ENCODE results near the gene PTPN20. TPM values are rescaled to one million over a fixed set of nuclear protein-coding genes. Genes with fewer than 3 reads are reported as not detected.
"Not testable (repeated sequence)": the region's sequence is repeated elsewhere in the genome, so short reads cannot be mapped to it uniquely, and the experiment has no call there.

PTPN20 gene
- total and polyA plus RNA-seq, 3 donors from 2014 or later: 20.9 to 39.6 (median 23.1) TPM

DNA sequence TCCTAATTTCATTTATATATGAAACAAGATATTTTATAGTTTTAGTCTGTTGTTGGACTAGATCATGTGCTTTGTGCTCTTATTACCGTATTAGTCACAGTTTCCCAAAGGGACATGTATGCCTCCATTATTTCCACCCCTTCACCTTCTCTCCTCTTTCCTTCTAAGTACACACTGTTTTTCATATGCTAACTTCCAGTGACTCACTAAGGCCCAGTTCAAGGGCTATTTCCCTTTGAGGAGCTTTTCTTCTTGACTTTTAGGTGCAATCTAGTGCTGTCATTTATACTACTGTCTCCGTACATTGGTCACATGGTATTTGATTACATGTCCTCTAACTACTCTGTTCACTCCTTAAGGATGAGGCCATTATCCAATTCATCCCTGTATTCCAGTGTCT lies 55.8 kb downstream of the PTPN20 start:
- H3K9me3 ChIP-seq; H3K27ac ChIP-seq; H3K4me3 ChIP-seq; intact Hi-C loops (cut with DNase I; ENCODE audit: low total_unique reads); H3K36me3 ChIP-seq (ENCODE audit: low read depth, missing control alignments); H3K27me3 ChIP-seq; DNase-seq; H3K4me1 ChIP-seq: not testable (repeated sequence)
- WGBS, 2 donors: 100% methylated on average over 1 of the region's 2 CpGs; no CpG with 5 or more reads in 1 of the 2 donors

DNA sequence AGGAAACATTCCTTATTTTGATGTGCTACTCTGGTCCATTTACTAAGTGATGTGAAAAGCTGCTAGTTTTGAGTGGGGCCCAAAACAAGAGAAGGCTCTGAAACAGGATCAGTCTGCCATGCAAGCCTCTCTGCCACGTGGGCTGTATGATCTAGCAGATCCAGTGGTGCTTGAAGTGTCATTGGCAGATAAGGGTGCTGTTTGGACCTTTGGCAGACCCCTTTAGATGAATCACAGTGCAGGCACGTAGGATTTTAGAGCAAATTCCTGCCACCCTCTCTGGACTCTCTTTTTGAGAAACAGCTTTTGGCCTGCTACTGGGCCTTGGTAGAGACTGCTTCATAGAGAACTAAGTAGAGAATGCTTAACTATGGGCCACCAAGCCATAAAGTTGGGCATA lies 69.0 kb downstream of the PTPN20 start:
- H3K4me3 ChIP-seq; H3K4me1 ChIP-seq; intact Hi-C loops (cut with DNase I; ENCODE audit: low total_unique reads); H3K27ac ChIP-seq; H3K27me3 ChIP-seq; DNase-seq; H3K36me3 ChIP-seq (ENCODE audit: low read depth, missing control alignments); H3K9me3 ChIP-seq: not testable (repeated sequence)
- WGBS, 2 donors: no CpG with 5 or more reads among the region's 2 CpGs

DNA sequence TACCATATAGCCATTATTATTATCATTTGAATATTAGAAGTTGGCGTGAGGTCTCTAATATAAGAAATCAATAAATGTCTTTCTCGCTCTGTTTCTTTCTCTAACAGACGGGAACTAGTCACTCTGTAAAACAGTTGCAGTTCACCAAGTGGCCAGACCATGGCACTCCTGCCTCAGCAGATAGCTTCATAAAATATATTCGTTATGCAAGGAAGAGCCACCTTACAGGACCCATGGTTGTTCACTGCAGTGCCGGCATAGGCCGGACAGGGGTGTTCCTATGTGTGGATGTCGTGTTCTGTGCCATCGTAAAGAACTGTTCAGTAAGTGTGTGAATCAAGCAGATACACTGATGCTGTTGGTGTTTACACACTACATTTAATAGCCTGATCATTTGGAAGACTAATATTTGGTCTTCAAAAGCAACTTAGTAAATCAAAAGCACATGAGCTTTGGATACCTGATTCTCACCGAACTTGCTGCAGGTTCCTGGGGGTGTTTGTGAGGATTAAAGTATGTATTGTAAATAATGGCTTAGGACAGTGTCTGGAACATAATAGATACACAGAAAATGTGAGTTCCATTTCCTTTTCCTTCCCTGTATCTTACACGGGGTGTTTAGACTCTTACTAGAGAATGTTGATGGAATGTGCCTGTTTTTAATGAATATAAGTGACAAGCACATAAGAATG lies 76.2 kb downstream of the PTPN20 start:
- H3K27ac ChIP-seq; H3K4me1 ChIP-seq; DNase-seq; intact Hi-C loops (cut with DNase I; ENCODE audit: low total_unique reads); H3K36me3 ChIP-seq (ENCODE audit: low read depth, missing control alignments); H3K9me3 ChIP-seq; H3K4me3 ChIP-seq; H3K27me3 ChIP-seq: not testable (repeated sequence)
- WGBS, 2 donors: no CpG with 5 or more reads among the region's 10 CpGs

DNA sequence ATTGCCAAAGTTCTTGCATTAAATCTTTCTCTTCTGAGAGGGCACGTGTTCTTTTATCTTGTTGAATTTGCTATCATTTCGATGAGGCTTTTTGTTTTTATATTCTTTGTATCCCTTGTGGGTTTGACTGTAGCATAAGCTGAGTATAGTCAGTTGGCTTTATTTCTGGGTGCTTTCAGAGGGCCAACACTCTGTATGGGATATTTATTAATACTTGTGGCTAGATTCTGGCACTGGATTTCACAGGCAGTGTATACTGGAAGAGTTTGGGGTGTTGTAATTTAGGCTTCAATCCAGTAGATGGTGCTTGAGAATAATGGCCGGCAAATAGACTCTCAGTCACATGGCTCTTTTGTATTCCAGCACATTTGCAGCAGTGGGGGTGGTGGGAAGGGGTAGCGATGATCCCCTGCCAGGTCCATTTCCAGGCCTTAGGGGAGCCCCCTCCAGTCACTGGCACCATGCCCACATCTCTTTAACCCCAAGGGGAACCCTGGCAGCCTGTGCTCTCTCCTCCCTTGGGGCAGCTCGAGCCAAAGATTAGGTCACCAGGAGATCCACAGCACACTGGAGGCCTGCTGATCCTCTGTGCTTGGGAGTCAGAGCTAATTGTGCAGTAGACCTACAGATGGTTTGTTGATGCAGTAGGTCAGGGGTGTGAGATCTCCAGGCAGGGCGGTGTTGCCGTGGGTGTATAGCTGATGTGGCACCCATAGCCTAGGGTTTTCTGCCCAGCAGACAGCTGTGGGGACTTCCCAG lies 81.8 kb downstream of the PTPN20 start:
- no peak overlapping the region for H3K4me3 ChIP-seq
- peak; percentile 21 for DNase-seq
- 53 to 64% methylated on average over 5 to 7 of the region's 7 CpGs for WGBS, 2 donors
- H3K27ac ChIP-seq: no peak overlapping the region
- H3K4me1 ChIP-seq: no peaks in the 10 kb centered on the region
- no peaks in the 10 kb centered on the region for H3K27me3 ChIP-seq
- intact Hi-C loops (cut with DNase I; ENCODE audit: low total_unique reads): no loop called here
- no peaks in the 10 kb centered on the region for H3K36me3 ChIP-seq (ENCODE audit: low read depth, missing control alignments)
- H3K9me3 ChIP-seq: no peaks in the 10 kb centered on the region
- TF ChIP-seq POLR2A (IDR thresholded peaks at IDR 0.05): no peak
- TF ChIP-seq, protein P1, sequence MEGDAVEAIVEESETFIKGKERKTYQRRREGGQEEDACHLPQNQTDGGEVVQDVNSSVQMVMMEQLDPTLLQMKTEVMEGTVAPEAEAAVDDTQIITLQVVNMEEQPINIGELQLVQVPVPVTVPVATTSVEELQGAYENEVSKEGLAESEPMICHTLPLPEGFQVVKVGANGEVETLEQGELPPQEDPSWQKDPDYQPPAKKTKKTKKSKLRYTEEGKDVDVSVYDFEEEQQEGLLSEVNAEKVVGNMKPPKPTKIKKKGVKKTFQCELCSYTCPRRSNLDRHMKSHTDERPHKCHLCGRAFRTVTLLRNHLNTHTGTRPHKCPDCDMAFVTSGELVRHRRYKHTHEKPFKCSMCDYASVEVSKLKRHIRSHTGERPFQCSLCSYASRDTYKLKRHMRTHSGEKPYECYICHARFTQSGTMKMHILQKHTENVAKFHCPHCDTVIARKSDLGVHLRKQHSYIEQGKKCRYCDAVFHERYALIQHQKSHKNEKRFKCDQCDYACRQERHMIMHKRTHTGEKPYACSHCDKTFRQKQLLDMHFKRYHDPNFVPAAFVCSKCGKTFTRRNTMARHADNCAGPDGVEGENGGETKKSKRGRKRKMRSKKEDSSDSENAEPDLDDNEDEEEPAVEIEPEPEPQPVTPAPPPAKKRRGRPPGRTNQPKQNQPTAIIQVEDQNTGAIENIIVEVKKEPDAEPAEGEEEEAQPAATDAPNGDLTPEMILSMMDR (IDR thresholded peaks at IDR 0.05): no peak

DNA sequence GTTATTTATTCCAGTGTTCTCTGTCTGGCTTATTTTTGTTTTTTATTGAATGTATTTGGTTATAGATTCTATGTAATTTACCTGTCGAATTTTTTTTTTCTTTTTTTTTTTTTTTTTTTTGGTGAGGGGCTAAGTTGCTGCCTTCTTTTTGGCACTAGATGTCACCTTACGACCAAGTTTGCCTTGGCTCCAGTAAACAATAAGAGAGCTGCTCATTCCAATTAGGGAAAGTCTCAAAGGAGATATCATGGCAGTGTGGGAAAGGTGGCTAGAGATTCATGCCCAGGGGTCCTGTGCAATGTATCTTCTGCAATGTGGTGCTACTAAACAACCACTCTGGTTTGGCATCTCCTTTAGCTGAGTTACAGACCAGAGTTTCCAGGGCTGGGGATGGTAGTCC lies 84.0 kb downstream of the PTPN20 start:
- no peak overlapping the region for H3K27ac ChIP-seq
- H3K4me3 ChIP-seq: no peak overlapping the region
- TF ChIP-seq POLR2A (IDR thresholded peaks at IDR 0.05): no peak
- TF ChIP-seq, protein P1 (IDR thresholded peaks at IDR 0.05): no peak
- H3K9me3 ChIP-seq: no peaks in the 10 kb centered on the region
- intact Hi-C loops (cut with DNase I; ENCODE audit: low total_unique reads): no loop called here
- DNase-seq: no peak
- H3K4me1 ChIP-seq: no peaks in the 10 kb centered on the region
- H3K27me3 ChIP-seq: no peaks in the 10 kb centered on the region
- 60 to 68% methylated on average over 2 of the region's 2 CpGs for WGBS, 2 donors
- H3K36me3 ChIP-seq (ENCODE audit: low read depth, missing control alignments): no peaks in the 10 kb centered on the region

DNA sequence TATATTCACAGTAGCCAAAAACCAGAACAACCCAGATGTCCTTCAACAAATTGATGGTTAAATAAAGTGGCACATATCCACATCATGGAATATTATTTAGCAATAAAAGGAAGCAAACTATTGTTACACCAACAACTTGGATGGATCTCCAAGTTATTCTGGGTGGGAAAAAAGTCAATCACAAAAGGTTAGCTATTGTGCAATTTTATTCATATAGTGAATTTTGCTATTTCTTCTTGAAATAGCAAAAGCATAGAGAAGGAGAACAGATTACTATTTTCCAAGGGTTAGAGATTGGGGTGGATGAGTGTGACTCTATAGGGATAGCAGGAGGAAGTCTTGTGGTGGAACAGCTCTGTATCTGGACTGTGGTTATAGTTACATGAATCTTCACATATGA lies 87.0 kb downstream of the PTPN20 start:
- Histone ChIP-seq H3K36me3 (ENCODE audit: low read depth, missing control alignments) (no peaks in the 10 kb centered on the region), H3K4me1 (no peaks in the 10 kb centered on the region), H3K27me3 (no peaks in the 10 kb centered on the region), H3K9me3 (no peaks in the 10 kb centered on the region), H3K4me3 (no peak overlapping the region), H3K27ac (no peak overlapping the region)
- no peak for DNase-seq
- TF ChIP-seq, protein P1 (IDR thresholded peaks at IDR 0.05): no peak
- TF ChIP-seq POLR2A (IDR thresholded peaks at IDR 0.05): no peak
- intact Hi-C loops (cut with DNase I; ENCODE audit: low total_unique reads): no loop called here
